GM18508 (cell line): Measurements from ENCODE around the gene PRKCQ.
"Not testable (repeated sequence)": the region's sequence is repeated elsewhere in the genome, so short reads cannot be mapped to it uniquely, and the experiment has no call there.

Experiments
- ATAC-seq: cut with Tn5 transposase; IDR thresholded peaks from one replicate; pipeline ENCODE4 v1.9.1; 2021; ENCODE audit warnings: moderate number of reproducible peaks; ENCODE audit not compliant: insufficient read depth, unreplicated experiment

The PRKCQ gene

GRCh38 chr10:6396226-6396625 lies 183.8 kb downstream of the PRKCQ start:
- no peak for ATAC-seq

- no peak for ATAC-seq
These were observed 184.5 kb downstream of the PRKCQ start for GRCh38 chr10:6395606-6396005.

- no peak for ATAC-seq
These were observed 186.0 kb downstream of the PRKCQ start for GRCh38 chr10:6394084-6394483.

GRCh38 chr10:6393168-6393567 lies 186.9 kb downstream of the PRKCQ start:
- ATAC-seq, result no peak

- ATAC-seq, result no peak
These were observed 189.7 kb downstream of the PRKCQ start for GRCh38 chr10:6390213-6390845.

GRCh38 chr10:6388261-6388893 lies 191.7 kb downstream of the PRKCQ start:
- ATAC-seq, result no peak

GRCh38 chr10:6386960-6387359 lies 193.1 kb downstream of the PRKCQ start:
- ATAC-seq, result no peak

- ATAC-seq, result no peak
These were observed 193.7 kb downstream of the PRKCQ start for GRCh38 chr10:6386346-6386745.

- ATAC-seq, result no peak
These were observed 194.4 kb downstream of the PRKCQ start for GRCh38 chr10:6385665-6386064.

- ATAC-seq, result no peak
These were observed 195.2 kb downstream of the PRKCQ start for GRCh38 chr10:6384847-6385246.

- no peak for ATAC-seq
These were observed 196.0 kb downstream of the PRKCQ start for GRCh38 chr10:6384031-6384430.

- ATAC-seq, result no peak
These were observed 196.8 kb downstream of the PRKCQ start for GRCh38 chr10:6383096-6383812.

GRCh38 chr10:6382081-6382480 lies 198.0 kb downstream of the PRKCQ start:
- ATAC-seq, result no peak

- ATAC-seq, result not testable (repeated sequence)
These were observed 199.6 kb downstream of the PRKCQ start for GRCh38 chr10:6380478-6380877.

GRCh38 chr10:6379015-6379776 lies 200.9 kb downstream of the PRKCQ start:
- ATAC-seq, result no peak
